Hepatocyte (in vitro differentiated cells): ENCODE measurements around the gene ABLIM2. TPM values are rescaled to one million over a fixed set of nuclear protein-coding genes. Genes with fewer than 3 reads are reported as not detected.

ENCODE experiments used
- DNase-seq: peaks from one replicate; pipeline ENCODE4 v3.0.0-alpha.2; 2016; ENCODE audit warnings: low spot score
- H2AFZ ChIP-seq: fragments of 200-600 bp; sonication (generic); 2 replicates; pipeline ENCODE4 v1.6.0; 2016; ENCODE audit warnings: antibody characterized with exemption, mild to moderate bottlenecking
- H3K27ac ChIP-seq: fragments of 200-600 bp; sonication (generic); 2 replicates; pipeline ENCODE4 v1.5.1; 2016; ENCODE audit warnings: mild to moderate bottlenecking
- H3K27me3 ChIP-seq: fragments of 200-600 bp; sonication (generic); 2 replicates; pipeline ENCODE4 v1.6.1; 2016
- H3K36me3 ChIP-seq: fragments of 200-600 bp; sonication (generic); replicated peaks from 2 replicates; pipeline ENCODE4 v1.5.1; 2016; ENCODE audit warnings: low read depth; ENCODE audit not compliant: insufficient read depth
- H3K4me1 ChIP-seq: fragments of 200-600 bp; sonication (generic); 2 replicates; pipeline ENCODE4 v1.5.1; 2016; ENCODE audit warnings: mild to moderate bottlenecking, moderate library complexity; ENCODE audit not compliant: insufficient read depth
- H3K4me2 ChIP-seq: fragments of 200-600 bp; sonication (generic); 2 replicates; pipeline ENCODE4 v1.6.0; 2016
- H3K4me3 ChIP-seq: fragments of 200-600 bp; sonication (generic); 2 replicates; pipeline ENCODE4 v1.5.1; 2016; ENCODE audit warnings: mild to moderate bottlenecking
- H3K79me2 ChIP-seq: fragments of 200-600 bp; sonication (generic); 2 replicates; pipeline ENCODE4 v1.6.0; 2017; ENCODE audit warnings: mild to moderate bottlenecking
- H3K9me2 ChIP-seq: fragments of 200-600 bp; sonication (generic); replicated peaks from 2 replicates; pipeline ENCODE4 v1.6.0; 2017; ENCODE audit warnings: mild to moderate bottlenecking; ENCODE audit not compliant: insufficient read depth
- H3K9me3 ChIP-seq: fragments of 200-600 bp; sonication (generic); 2 replicates; pipeline ENCODE4 v1.5.1; 2016; ENCODE audit warnings: low read depth, mild to moderate bottlenecking
- H4K20me1 ChIP-seq: fragments of 200-600 bp; sonication (generic); 2 replicates; pipeline ENCODE4 v1.6.0; 2016; ENCODE audit warnings: mild to moderate bottlenecking; ENCODE audit not compliant: insufficient read depth, poor library complexity, severe bottlenecking
- CTCF ChIP-seq: fragments of 200-600 bp; sonication (generic); IDR thresholded peaks from 2 replicates; pipeline ENCODE4 v1.5.1; 2016; ENCODE audit warnings: antibody characterized with exemption, mild to moderate bottlenecking; ENCODE audit not compliant: poor library complexity
- EZH2 ChIP-seq: fragments of 200-600 bp; sonication (generic); IDR thresholded peaks from 2 replicates; pipeline ENCODE4 v1.6.1; 2016; ENCODE audit warnings: antibody characterized with exemption, mild to moderate bottlenecking, borderline replicate concordance
- EZH2phosphoT487 ChIP-seq: fragments of 200-600 bp; sonication (generic); IDR thresholded peaks from one replicate; pipeline ENCODE4 v1.6.1; 2018; ENCODE audit warnings: antibody characterized with exemption, mild to moderate bottlenecking, low read depth, moderate library complexity; ENCODE audit not compliant: unreplicated experiment, severe bottlenecking
- WGBS: methylation state at CpG from one replicate; pipeline ENCODE4 v1.1.6; 2016; ENCODE audit warnings: low lambda C conversion rate; ENCODE audit errors: missing lambda C conversion rate; 5-methylcytosine and 5-hydroxymethylcytosine counted together
- polyA plus RNA-seq: library from polyadenylated mRNA; unstranded; fragments of >200 nt; fragmentation: Nextera tagmentation; extraction: Ambion mirVana; gene quantifications from 2 replicates; pipeline ENCODE4 v1.2.1, GENCODE V29; 2016
- total RNA-seq: library from RNA; depleted of rRNA; stranded (reverse); fragments of >200 nt; gene quantifications from 2 replicates; pipeline ENCODE4 v1.2.3, GENCODE V29; 2014

ABLIM2 gene
- total and polyA plus RNA-seq, 2 experiments from 2014 or later: 1.7 to 2.0 TPM

GRCh38 chr4:8095956-8096689, 62.5 kb downstream of the ABLIM2 start:
- H2AFZ ChIP-seq: no peak overlapping the region
- no peaks in the 10 kb centered on the region for H3K4me1 ChIP-seq
- no peak overlapping the region for H3K27ac ChIP-seq
- DNase-seq: no peak
- no peaks in the 10 kb centered on the region for H4K20me1 ChIP-seq
- H3K27me3 ChIP-seq: no peaks in the 10 kb centered on the region
- no peaks in the 10 kb centered on the region for H3K9me2 ChIP-seq
- no peaks in the 10 kb centered on the region for H3K79me2 ChIP-seq
- no peak for TF ChIP-seq EZH2
- TF ChIP-seq EZH2phosphoT487: no peak
- no peak for TF ChIP-seq CTCF
- no peak overlapping the region for H3K4me2 ChIP-seq
- peaks cover 7% of the 10 kb centered on the region for H3K9me3 ChIP-seq
- H3K4me3 ChIP-seq: no peak overlapping the region
- 85% methylated on average over 21 of the region's 21 CpGs for WGBS
- H3K36me3 ChIP-seq: no peaks in the 10 kb centered on the region

DNA sequence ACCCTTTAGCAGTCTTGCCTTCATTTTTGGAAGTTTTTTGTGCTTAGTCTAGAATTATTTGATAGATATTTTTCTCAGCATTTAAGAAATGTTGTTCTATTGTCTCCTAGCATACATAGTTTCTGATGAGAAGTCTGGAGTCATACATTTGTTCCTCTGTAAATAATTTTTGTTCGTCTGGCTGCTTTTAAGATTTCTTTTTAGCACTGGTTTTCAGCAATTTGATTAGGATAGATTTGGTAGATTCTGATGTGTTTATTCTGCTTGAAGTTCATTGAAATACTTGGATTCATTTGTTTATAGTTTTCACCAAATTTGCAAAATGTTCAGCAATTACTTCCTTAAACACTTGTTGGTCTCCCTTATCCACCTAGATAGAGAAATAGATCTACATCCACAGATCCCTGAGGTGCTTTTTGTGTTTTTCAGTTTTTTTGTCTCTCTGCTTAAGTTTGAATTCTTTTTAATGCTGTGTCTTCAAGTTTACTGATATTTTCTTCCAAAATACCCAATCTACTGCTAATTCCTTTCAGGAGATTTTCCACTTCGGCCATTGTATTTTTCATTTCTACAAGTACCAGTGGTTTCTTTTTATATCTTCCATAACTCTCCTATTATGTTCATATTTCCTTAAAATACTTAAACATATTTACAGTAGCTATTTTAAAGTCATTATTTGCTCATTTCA, 64.9 kb downstream of the ABLIM2 start:
- no peak overlapping the region for H3K4me2 ChIP-seq
- H3K27ac ChIP-seq: no peak overlapping the region
- no peaks in the 10 kb centered on the region for H3K4me1 ChIP-seq
- H3K79me2 ChIP-seq: no peaks in the 10 kb centered on the region
- TF ChIP-seq EZH2 (no peak), EZH2phosphoT487 (no peak), CTCF (no peak)
- peaks cover 7% of the 10 kb centered on the region for H3K9me3 ChIP-seq
- no peak overlapping the region for H3K4me3 ChIP-seq
- DNase-seq: no peak
- no peaks in the 10 kb centered on the region for H4K20me1 ChIP-seq
- no peaks in the 10 kb centered on the region for H3K36me3 ChIP-seq
- 85% methylated on average over 2 of the region's 2 CpGs for WGBS
- no peak overlapping the region for H2AFZ ChIP-seq
- H3K27me3 ChIP-seq: no peaks in the 10 kb centered on the region
- no peaks in the 10 kb centered on the region for H3K9me2 ChIP-seq

DNA sequence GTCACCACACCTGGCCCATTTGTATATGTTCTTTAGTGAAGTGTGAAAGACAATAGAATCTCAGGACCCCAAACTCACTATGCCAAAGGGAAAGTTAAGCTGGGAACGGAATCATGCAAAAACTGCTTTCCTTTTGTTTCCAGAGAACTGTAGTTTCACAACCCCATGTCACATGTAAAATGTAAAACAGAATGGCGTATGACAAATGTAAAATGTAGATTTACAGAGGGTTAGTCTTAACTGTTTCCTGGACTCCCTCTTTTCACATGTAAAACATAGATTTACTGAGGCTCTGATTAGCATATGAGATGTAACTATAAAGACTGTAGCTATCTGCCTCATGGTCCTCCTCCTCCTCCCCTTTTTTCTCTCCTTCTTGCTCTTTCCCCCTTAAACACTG, 66.3 kb downstream of the ABLIM2 start:
- H3K36me3 ChIP-seq: no peaks in the 10 kb centered on the region
- no peaks in the 10 kb centered on the region for H3K27me3 ChIP-seq
- H4K20me1 ChIP-seq: no peaks in the 10 kb centered on the region
- peaks cover 7% of the 10 kb centered on the region for H3K9me3 ChIP-seq
- no peaks in the 10 kb centered on the region for H3K4me1 ChIP-seq
- TF ChIP-seq EZH2phosphoT487 (no peak), EZH2 (no peak), CTCF (no peak)
- no peak overlapping the region for H3K4me3 ChIP-seq
- no peak overlapping the region for H2AFZ ChIP-seq
- no peak overlapping the region for H3K4me2 ChIP-seq
- no peak for DNase-seq
- H3K79me2 ChIP-seq: no peaks in the 10 kb centered on the region
- WGBS: 94% methylated on average over 2 of the region's 2 CpGs
- no peaks in the 10 kb centered on the region for H3K9me2 ChIP-seq
- no peak overlapping the region for H3K27ac ChIP-seq
